Right renal cortex interstitium (tissue), 3 donors: ENCODE measurements around the gene RIPK1. TPM values are rescaled to one million over a fixed set of nuclear protein-coding genes. Genes with fewer than 3 reads are reported as not detected.
"Not testable (repeated sequence)": the region's sequence is repeated elsewhere in the genome, so short reads cannot be mapped to it uniquely, and the experiment has no call there.

Source experiments
- DNase-seq, 3 donors: peaks; one replicate each; pipeline ENCODE4 v3.0.0-alpha.2; 2013; ENCODE audit warnings: low read depth in 3 of 3, low spot score in 2 of 3
- polyA plus RNA-seq, 3 donors: library from polyadenylated mRNA; unstranded; fragments of 120-200 nt; gene quantifications; one replicate each; pipeline ENCODE4 v1.2.1, GENCODE V29; 2013; ENCODE audit not compliant: insufficient read length in 3 of 3

RIPK1 gene
- polyA plus RNA-seq, 3 donors: 24.5 to 27.9 (median 25.2) TPM

- DNase-seq: no peak
Measured at GRCh38 chr6:3045369-3045768, 22.9 kb upstream of the RIPK1 start.

- DNase-seq: no peak
Measured at GRCh38 chr6:3045777-3046176, 22.5 kb upstream of the RIPK1 start.

- DNase-seq: no peak
Measured at GRCh38 chr6:3046295-3046694, 22.0 kb upstream of the RIPK1 start.

- DNase-seq: not testable (repeated sequence)
Measured at GRCh38 chr6:3048009-3048408, 20.3 kb upstream of the RIPK1 start.

GRCh38 chr6:3052481-3053230, 15.6 kb upstream of the RIPK1 start:
- no peak for DNase-seq

- no peak for DNase-seq
Measured at GRCh38 chr6:3053231-3053508, 15.1 kb upstream of the RIPK1 start.

- not testable (repeated sequence) for DNase-seq
Measured at GRCh38 chr6:3054229-3055157, 13.8 kb upstream of the RIPK1 start.

- not testable (repeated sequence) for DNase-seq
Measured at GRCh38 chr6:3055158-3055499, 13.2 kb upstream of the RIPK1 start.

GRCh38 chr6:3057063-3057770, 11.1 kb upstream of the RIPK1 start:
- no peak for DNase-seq

- no peak for DNase-seq
Measured at GRCh38 chr6:3058957-3059356, 9.3 kb upstream of the RIPK1 start.

- DNase-seq: not testable (repeated sequence)
Measured at GRCh38 chr6:3060092-3060491, 8.2 kb upstream of the RIPK1 start.

- no peak for DNase-seq
Measured at GRCh38 chr6:3061501-3061941, 6.8 kb upstream of the RIPK1 start.

- DNase-seq: not testable (repeated sequence)
Measured at GRCh38 chr6:3063340-3063732, 5.0 kb upstream of the RIPK1 start.

- DNase-seq: peak; percentile 69 to 79 (median 74)
Measured at GRCh38 chr6:3063733-3064700, 4.3 kb upstream of the RIPK1 start.

GRCh38 chr6:3071568-3071967, 3.3 kb downstream of the RIPK1 start:
- no peak for DNase-seq

- no peak for DNase-seq
Measured at GRCh38 chr6:3072798-3073197, 4.5 kb downstream of the RIPK1 start.

GRCh38 chr6:3073382-3073781, 5.1 kb downstream of the RIPK1 start:
- DNase-seq: no peak

- no peak for DNase-seq
Measured at GRCh38 chr6:3075772-3076113, 7.4 kb downstream of the RIPK1 start.

GRCh38 chr6:3076320-3076719, 8.0 kb downstream of the RIPK1 start:
- no peak for DNase-seq

GRCh38 chr6:3077430-3077829, 9.1 kb downstream of the RIPK1 start:
- no peak for DNase-seq
